Measurements from ENCODE around the gene PEG3.

Gene PEG3

GRCh38 chr19:56806639-56807038 is 33.9 kb downstream of the PEG3 start:
- no peak for DNase-seq

Data from midbrain (tissue), 1 donor.